Measurements from ENCODE around the gene SLC6A17.

The SLC6A17 gene

GRCh38 chr1:110112143-110112542, 38.2 kb upstream of the SLC6A17 start, which contains the start of gene UBL4B:
UBL4B (plus strand) TSS chr1:110112443; CDS start chr1:110112535, 92 bp downstream.
- no peak for TF ChIP-seq CTCF (IDR thresholded peaks at IDR 0.05; ENCODE audit: low read depth, low read length)
- no peak for DNase-seq
- Histone ChIP-seq H3K27me3 (no peaks in the 10 kb centered on the region), H3K4me1 (peaks cover 16% of the 10 kb centered on the region), H3K36me3 (no peaks in the 10 kb centered on the region), H3K4me3 (ENCODE audit: low read depth, low read length) (no peak within 1 kb of the TSS), H3K9me3 (no peaks in the 10 kb centered on the region)

GRCh38 chr1:110112656-110113055, 37.6 kb upstream of the SLC6A17 start:
- no peak for DNase-seq
- no peaks in the 10 kb centered on the region for H3K9me3 ChIP-seq
- no peak for TF ChIP-seq CTCF (IDR thresholded peaks at IDR 0.05; ENCODE audit: low read depth, low read length)
- H3K27me3 ChIP-seq: no peaks in the 10 kb centered on the region
- no peaks in the 10 kb centered on the region for H3K36me3 ChIP-seq
- H3K4me3 ChIP-seq (ENCODE audit: low read depth, low read length): no peak overlapping the region
- peaks cover 12% of the 10 kb centered on the region for H3K4me1 ChIP-seq

- no peak for DNase-seq
- no peaks in the 10 kb centered on the region for H3K36me3 ChIP-seq
- no peaks in the 10 kb centered on the region for H3K27me3 ChIP-seq
- TF ChIP-seq CTCF (IDR thresholded peaks at IDR 0.05; ENCODE audit: low read depth, low read length): no peak
- H3K4me3 ChIP-seq (ENCODE audit: low read depth, low read length): no peak overlapping the region
- H3K4me1 ChIP-seq: peaks cover 7% of the 10 kb centered on the region
- no peaks in the 10 kb centered on the region for H3K9me3 ChIP-seq
These were observed 36.7 kb upstream of the SLC6A17 start for GRCh38 chr1:110113551-110113950.

- Histone ChIP-seq H3K4me3 (ENCODE audit: low read depth, low read length) (no peak overlapping the region), H3K9me3 (no peaks in the 10 kb centered on the region), H3K27me3 (no peaks in the 10 kb centered on the region), H3K36me3 (no peaks in the 10 kb centered on the region), H3K4me1 (peaks cover 6% of the 10 kb centered on the region)
- no peak for DNase-seq
- no peak for TF ChIP-seq CTCF (IDR thresholded peaks at IDR 0.05; ENCODE audit: low read depth, low read length)
These were observed 36.1 kb upstream of the SLC6A17 start for GRCh38 chr1:110114173-110114572.

- Histone ChIP-seq H3K27me3 (no peaks in the 10 kb centered on the region), H3K4me3 (ENCODE audit: low read depth, low read length) (no peak overlapping the region), H3K4me1 (peaks cover 6% of the 10 kb centered on the region), H3K36me3 (no peaks in the 10 kb centered on the region), H3K9me3 (no peaks in the 10 kb centered on the region)
- DNase-seq: no peak
- no peak for TF ChIP-seq CTCF (IDR thresholded peaks at IDR 0.05; ENCODE audit: low read depth, low read length)
These were observed 35.5 kb upstream of the SLC6A17 start for GRCh38 chr1:110114784-110115183.

GRCh38 chr1:110118636-110119396, 31.5 kb upstream of the SLC6A17 start:
- Histone ChIP-seq H3K27me3 (no peaks in the 10 kb centered on the region), H3K4me3 (ENCODE audit: low read depth, low read length) (no peak overlapping the region), H3K4me1 (no peaks in the 10 kb centered on the region), H3K36me3 (no peaks in the 10 kb centered on the region), H3K9me3 (no peaks in the 10 kb centered on the region)
- no peak for TF ChIP-seq CTCF (IDR thresholded peaks at IDR 0.05; ENCODE audit: low read depth, low read length)
- DNase-seq: no peak
